HL-60 (cell line): ENCODE data around the gene DNAH10.

Experiments
- CTCF ChIP-seq: IDR thresholded peaks from one replicate; pipeline ENCODE4 v1.5.1; 2011; ENCODE audit warnings: low read length, control low read depth, inconsistent platforms; ENCODE audit not compliant: insufficient read depth
- GABPA ChIP-seq: IDR thresholded peaks from 2 replicates; pipeline ENCODE4 v1.6.1; 2012; ENCODE audit warnings: low read depth
- POLR2AphosphoS5 ChIP-seq: IDR thresholded peaks from 2 replicates; pipeline ENCODE4 v1.6.1; 2012; ENCODE audit warnings: low read depth
- TF ChIP-seq, protein P1 (sequence below): IDR thresholded peaks from 2 replicates; pipeline ENCODE4 v1.6.1; 2012; ENCODE audit warnings: low read depth; ENCODE audit not compliant: insufficient replicate concordance

GRCh38 chr12:123951467-123951866, 189.4 kb downstream of the DNAH10 start:
- TF ChIP-seq CTCF = no peak
- TF ChIP-seq POLR2AphosphoS5 = no peak
- TF ChIP-seq GABPA = no peak
- TF ChIP-seq, protein P1, sequence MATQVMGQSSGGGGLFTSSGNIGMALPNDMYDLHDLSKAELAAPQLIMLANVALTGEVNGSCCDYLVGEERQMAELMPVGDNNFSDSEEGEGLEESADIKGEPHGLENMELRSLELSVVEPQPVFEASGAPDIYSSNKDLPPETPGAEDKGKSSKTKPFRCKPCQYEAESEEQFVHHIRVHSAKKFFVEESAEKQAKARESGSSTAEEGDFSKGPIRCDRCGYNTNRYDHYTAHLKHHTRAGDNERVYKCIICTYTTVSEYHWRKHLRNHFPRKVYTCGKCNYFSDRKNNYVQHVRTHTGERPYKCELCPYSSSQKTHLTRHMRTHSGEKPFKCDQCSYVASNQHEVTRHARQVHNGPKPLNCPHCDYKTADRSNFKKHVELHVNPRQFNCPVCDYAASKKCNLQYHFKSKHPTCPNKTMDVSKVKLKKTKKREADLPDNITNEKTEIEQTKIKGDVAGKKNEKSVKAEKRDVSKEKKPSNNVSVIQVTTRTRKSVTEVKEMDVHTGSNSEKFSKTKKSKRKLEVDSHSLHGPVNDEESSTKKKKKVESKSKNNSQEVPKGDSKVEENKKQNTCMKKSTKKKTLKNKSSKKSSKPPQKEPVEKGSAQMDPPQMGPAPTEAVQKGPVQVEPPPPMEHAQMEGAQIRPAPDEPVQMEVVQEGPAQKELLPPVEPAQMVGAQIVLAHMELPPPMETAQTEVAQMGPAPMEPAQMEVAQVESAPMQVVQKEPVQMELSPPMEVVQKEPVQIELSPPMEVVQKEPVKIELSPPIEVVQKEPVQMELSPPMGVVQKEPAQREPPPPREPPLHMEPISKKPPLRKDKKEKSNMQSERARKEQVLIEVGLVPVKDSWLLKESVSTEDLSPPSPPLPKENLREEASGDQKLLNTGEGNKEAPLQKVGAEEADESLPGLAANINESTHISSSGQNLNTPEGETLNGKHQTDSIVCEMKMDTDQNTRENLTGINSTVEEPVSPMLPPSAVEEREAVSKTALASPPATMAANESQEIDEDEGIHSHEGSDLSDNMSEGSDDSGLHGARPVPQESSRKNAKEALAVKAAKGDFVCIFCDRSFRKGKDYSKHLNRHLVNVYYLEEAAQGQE = no peak
